ENCODE measurements around the gene LMO7.
"Not testable (repeated sequence)": the region's sequence is repeated elsewhere in the genome, so short reads cannot be mapped to it uniquely, and the experiment has no call there.

LMO7 gene

GRCh38 chr13:75780103-75780502 is 144.0 kb downstream of the LMO7 start:
- DNase-seq, result not testable (repeated sequence)

- DNase-seq, result no peak
These were observed 146.9 kb downstream of the LMO7 start for GRCh38 chr13:75782985-75783384.

DNA sequence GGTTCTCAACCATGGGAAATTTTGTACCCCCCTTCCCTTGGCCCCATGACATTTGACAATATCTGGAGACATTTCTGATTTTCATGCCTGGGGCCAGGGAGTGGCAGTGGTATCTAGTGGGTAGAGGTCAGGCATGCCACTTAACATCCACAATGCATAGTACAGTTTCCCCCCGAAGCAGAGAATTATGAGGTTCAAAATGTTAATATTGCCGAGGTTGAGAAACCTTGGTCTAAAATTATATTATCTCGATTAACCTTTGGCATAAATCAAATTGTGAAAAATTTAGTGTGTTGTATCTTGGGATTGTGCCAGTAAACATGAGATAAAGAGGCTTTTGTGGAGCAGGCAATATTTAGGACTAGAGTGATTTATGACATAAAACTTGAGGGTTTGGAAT is 147.9 kb downstream of the LMO7 start:
- DNase-seq, result no peak

GRCh38 chr13:75785130-75785529 is 149.0 kb downstream of the LMO7 start:
- no peak for DNase-seq

DNA sequence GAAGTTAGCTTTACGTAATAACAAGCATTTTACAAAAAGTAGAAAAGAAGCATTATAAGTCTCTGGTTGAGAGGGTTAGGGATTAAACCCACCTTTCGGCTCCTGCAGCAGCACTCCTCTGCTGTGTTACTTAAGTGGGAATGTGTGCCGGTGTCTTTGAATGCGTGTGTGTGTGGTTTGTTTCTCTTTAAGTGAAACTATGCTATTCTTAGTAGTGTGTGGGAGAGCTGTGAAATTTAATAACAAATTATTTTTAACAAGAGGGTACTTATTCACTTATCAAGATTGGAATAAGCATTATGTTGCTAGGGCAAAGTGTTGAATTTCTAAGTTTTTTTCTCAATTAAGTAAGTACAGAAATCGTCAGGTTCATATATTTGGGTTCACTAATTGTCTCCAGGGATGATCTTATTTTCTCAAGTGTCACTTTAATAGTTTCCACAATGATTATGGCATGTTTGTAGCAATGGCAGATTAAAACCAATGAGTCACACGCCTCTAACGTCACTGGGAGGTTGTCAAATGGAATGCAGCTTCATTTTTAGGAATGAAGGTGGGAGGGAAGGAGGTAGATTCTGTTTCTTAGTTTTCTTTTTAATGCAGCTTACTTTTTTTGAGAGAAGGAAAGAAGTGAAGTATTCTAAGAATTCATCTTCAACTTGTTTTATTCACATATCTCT is 151.3 kb downstream of the LMO7 start:
- DNase-seq, result no peak

- no peak for DNase-seq
These were observed 152.4 kb downstream of the LMO7 start for GRCh38 chr13:75788481-75788981.

GRCh38 chr13:75789451-75790197 is 153.5 kb downstream of the LMO7 start:
- DNase-seq, result no peak

GRCh38 chr13:75790198-75790970 is 154.3 kb downstream of the LMO7 start:
- DNase-seq, result no peak

GRCh38 chr13:75792526-75793187 is 156.5 kb downstream of the LMO7 start:
- DNase-seq, result no peak

GRCh38 chr13:75793188-75793567 is 157.0 kb downstream of the LMO7 start:
- not testable (repeated sequence) for DNase-seq

- no peak for DNase-seq
These were observed 158.5 kb downstream of the LMO7 start for GRCh38 chr13:75794663-75795062.

GRCh38 chr13:75795274-75795673 is 159.1 kb downstream of the LMO7 start:
- DNase-seq, result no peak

DNA sequence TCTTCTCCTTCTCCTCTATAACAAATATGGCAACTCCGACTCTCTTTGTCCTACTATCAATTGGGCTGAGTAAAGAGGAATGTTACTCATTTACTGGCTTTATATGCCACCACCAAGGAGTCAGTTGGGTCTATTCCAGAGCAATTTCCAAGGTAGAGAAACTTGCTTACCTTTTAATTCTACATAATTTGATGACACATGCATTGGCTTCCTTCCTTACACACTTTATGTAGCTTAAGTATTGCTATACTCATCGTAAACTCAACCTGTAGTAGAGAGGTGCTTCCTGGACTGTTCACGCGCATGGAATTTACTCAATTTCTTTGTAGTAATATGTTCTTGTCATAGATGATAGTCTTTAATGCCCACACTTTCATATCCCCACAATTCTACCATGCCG is 160.7 kb downstream of the LMO7 start:
- no peak for DNase-seq

- no peak for DNase-seq
These were observed 161.1 kb downstream of the LMO7 start for GRCh38 chr13:75797239-75797638.

- no peak for DNase-seq
These were observed 161.6 kb downstream of the LMO7 start for GRCh38 chr13:75797719-75798118.

DNA sequence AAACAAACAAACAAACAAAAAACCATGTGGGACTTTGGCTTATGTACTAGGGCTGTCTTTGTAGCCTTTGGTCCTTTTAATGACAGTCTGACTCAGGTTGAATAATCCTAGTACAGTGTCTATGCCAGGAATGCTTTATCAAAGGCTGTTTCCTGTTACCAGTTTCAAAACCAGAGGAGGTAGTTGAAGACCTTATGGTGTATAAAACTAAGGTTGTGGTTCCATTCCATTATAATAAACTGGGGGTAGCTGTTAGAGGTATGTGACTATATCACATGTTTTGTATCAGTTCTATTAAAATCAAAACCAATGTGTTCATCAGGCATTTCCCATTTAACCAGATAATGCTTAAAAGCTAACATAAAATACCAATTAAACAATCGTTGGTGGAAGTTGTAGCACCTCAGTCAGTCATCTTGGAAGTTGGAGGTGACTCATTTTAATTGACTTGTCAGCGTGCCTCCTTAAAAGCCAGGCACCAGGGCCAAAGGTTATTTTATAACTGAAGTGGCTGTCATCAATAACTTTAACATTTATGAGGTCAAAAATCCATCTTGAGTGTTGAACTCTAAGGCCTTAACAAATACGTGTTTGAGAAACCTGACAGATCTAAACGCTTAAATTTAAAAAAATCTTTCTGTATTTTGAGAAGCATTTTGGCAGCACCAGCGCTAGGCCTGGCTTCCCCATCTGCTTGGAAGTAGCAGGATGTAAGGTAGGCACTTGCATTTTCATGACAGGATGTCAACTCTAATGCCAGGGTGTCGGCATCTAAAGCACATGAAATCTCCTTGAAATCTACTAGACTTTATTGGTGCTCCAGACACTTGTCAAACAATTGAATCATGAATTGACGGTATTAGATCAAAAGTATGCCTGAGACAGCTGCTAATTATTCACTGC is 162.5 kb downstream of the LMO7 start:
- DNase-seq, result no peak

- DNase-seq, result no peak
These were observed 164.4 kb downstream of the LMO7 start for GRCh38 chr13:75800545-75800944.

GRCh38 chr13:75801388-75801945 is 165.3 kb downstream of the LMO7 start:
- DNase-seq, result no peak

DNA sequence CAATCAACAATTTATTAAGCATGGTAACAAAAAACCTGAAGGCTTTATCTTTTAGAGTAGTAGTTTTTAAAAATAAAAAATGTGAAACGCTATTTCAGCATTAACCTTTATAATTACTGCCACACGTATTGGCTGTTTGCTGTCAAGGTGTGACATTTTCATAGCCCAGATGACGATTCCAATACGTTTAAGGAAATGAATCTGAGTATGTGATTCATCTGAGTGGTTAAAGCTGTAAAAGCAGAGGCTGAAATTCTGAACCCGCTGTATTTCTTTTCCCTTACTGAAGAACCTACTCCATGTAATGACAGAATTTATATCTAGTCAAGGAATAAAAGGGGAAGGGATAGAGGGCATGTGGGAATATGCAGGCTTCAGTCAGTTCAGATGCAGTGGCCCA is 166.0 kb downstream of the LMO7 start:
- no peak for DNase-seq

DNA sequence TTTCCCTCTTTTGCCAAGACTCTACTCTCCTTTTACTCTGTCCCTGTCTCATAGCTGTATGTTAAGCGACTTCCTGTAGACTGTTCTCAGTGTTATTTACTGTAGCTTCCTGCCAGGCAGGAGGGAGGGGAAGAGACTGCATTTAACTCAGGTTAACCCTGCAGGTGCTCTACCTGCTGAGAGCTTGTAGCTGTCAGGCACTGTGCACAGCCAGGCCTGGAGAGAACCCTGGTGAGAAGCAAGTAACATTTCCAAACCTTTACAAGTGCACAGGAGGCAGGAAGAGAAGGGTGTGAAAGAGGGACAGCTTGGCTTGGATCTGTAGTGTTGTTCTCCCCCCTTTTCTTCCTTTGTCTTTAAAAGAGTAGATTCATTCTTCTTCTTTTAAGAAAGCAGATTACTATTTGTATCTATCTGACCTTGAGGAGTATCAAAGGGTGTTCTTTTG is 167.1 kb downstream of the LMO7 start:
- DNase-seq, result peak; percentile 55

DNA sequence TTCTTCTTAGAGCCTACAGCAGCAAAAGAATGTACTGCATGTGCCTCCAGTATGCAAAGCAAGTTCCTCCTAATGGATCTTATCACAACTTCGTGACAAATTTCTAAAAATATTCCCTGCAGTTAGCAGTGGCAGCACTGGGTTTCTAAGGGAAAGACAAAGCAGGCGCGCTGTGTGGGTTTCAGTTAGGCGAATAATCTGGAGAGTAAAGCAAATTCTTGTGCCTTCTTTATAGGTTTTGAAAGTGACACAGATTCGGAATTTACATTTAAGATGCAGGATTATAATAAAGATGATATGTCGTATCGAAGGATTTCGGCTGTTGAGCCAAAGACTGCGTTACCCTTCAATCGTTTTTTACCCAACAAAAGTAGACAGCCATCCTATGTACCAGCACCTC is 167.9 kb downstream of the LMO7 start:
- DNase-seq, result no peak

- DNase-seq, result no peak
These were observed 168.5 kb downstream of the LMO7 start for GRCh38 chr13:75804605-75805004.

Data from CD4-positive, alpha-beta T cell treated with Interleukin-17A for 4 hours (primary cell).